DOHH2 (cell line): ENCODE measurements around the gene TFF1.

Experiments used
- EZH2phosphoT487 ChIP-seq: fragments of 200-600 bp; sonication (generic); IDR thresholded peaks from 2 replicates; pipeline ENCODE4 v1.6.1; 2017; ENCODE audit warnings: borderline replicate concordance, mild to moderate bottlenecking, antibody characterized with exemption, low read length, moderate library complexity, mixed read lengths
- TF ChIP-seq, protein P1 (sequence below): fragments of 200-600 bp; sonication (generic); IDR thresholded peaks from one replicate; pipeline ENCODE4 v1.5.1; 2014; ENCODE audit warnings: antibody characterized with exemption, mild to moderate bottlenecking, low read depth, low read length; ENCODE audit not compliant: poor library complexity, severe bottlenecking

GRCh38 chr21:42349420-42350317 is 16.7 kb downstream of the TFF1 start:
- TF ChIP-seq, protein P1, sequence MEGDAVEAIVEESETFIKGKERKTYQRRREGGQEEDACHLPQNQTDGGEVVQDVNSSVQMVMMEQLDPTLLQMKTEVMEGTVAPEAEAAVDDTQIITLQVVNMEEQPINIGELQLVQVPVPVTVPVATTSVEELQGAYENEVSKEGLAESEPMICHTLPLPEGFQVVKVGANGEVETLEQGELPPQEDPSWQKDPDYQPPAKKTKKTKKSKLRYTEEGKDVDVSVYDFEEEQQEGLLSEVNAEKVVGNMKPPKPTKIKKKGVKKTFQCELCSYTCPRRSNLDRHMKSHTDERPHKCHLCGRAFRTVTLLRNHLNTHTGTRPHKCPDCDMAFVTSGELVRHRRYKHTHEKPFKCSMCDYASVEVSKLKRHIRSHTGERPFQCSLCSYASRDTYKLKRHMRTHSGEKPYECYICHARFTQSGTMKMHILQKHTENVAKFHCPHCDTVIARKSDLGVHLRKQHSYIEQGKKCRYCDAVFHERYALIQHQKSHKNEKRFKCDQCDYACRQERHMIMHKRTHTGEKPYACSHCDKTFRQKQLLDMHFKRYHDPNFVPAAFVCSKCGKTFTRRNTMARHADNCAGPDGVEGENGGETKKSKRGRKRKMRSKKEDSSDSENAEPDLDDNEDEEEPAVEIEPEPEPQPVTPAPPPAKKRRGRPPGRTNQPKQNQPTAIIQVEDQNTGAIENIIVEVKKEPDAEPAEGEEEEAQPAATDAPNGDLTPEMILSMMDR = no peak
- no peak for TF ChIP-seq EZH2phosphoT487
